HFFc6 (cell line): ENCODE results near the gene RAD51B. TPM values are rescaled to one million over a fixed set of nuclear protein-coding genes. Genes with fewer than 3 reads are reported as not detected.

Source experiments
- DNase-seq: peaks from one replicate; pipeline ENCODE4 v3.0.0-alpha.2; 2018
- H3K27ac Mint-ChIP-seq: 2 replicates; pipeline ENCODE4 v1.8.0; 2020; ENCODE audit warnings: mild to moderate bottlenecking, mixed read lengths
- H3K27me3 Mint-ChIP-seq: 2 replicates; pipeline ENCODE4 v1.8.0; 2021; ENCODE audit warnings: mild to moderate bottlenecking, moderate library complexity, mixed read lengths; ENCODE audit not compliant: insufficient read depth
- H3K36me3 Mint-ChIP-seq: 2 replicates; pipeline ENCODE4 v1.8.0; 2021; ENCODE audit warnings: low read depth, mixed read lengths
- H3K4me1 Mint-ChIP-seq: 2 replicates; pipeline ENCODE4 v1.8.0; 2020; ENCODE audit warnings: low read depth, mixed read lengths
- H3K4me3 Mint-ChIP-seq: 2 replicates; pipeline ENCODE4 v1.8.0; 2020; ENCODE audit warnings: mild to moderate bottlenecking, moderate library complexity, mixed read lengths
- H3K9me3 Mint-ChIP-seq: 2 replicates; pipeline ENCODE4 v1.8.0; 2020; ENCODE audit warnings: mild to moderate bottlenecking, mixed read lengths
- CTCF ChIP-seq: fragments of 200-600 bp; sonication (generic); IDR thresholded peaks from 2 replicates; pipeline ENCODE4 v1.5.0; 2021; ENCODE audit warnings: antibody characterized with exemption, mild to moderate bottlenecking
- total RNA-seq, 6 experiments: library from RNA; stranded (reverse); fragmentation: NEBNext Ultra II Directional; extraction: Animal tissue kit (Norgen Biotek cat#: 25700); gene quantifications; 2 replicates in 1 of 6; 3 replicates in 5 of 6; pipeline ENCODE4 v1.2.3, GENCODE V29; 2021

Gene RAD51B
- total RNA-seq, 6 experiments from 2014 or later = 7.1 to 12.4 (median 9.6) TPM

GRCh38 chr14:68599896-68600610 is 780.5 kb downstream of the RAD51B start:
- Mint-ChIP-seq H3K36me3 (no peaks in the 10 kb centered on the region), H3K27me3 (no peaks in the 10 kb centered on the region; the same call in 1 of the 2 replicates), H3K4me3 (no peak overlapping the region), H3K27ac (no peak overlapping the region), H3K4me1 (peaks cover 18% of the 10 kb centered on the region), H3K9me3 (no peaks in the 10 kb centered on the region)
- no peak for DNase-seq
- no peak for TF ChIP-seq CTCF

GRCh38 chr14:68602507-68602906 is 782.9 kb downstream of the RAD51B start:
- peaks cover 24% of the 10 kb centered on the region for H3K4me1 Mint-ChIP-seq
- H3K4me3 Mint-ChIP-seq = no peak overlapping the region
- H3K27me3 Mint-ChIP-seq = no peaks in the 10 kb centered on the region; the same call in none of the 2 replicates
- peaks cover 8% of the 10 kb centered on the region for H3K9me3 Mint-ChIP-seq
- no peak overlapping the region for H3K27ac Mint-ChIP-seq
- no peak for DNase-seq
- peaks cover 6% of the 10 kb centered on the region for H3K36me3 Mint-ChIP-seq
- no peak for TF ChIP-seq CTCF

GRCh38 chr14:68603533-68604360 is 784.2 kb downstream of the RAD51B start:
- no peak for TF ChIP-seq CTCF
- Mint-ChIP-seq H3K4me3 (no peak overlapping the region), H3K27ac (no peak overlapping the region), H3K36me3 (peaks cover 6% of the 10 kb centered on the region), H3K4me1 (peaks cover 19% of the 10 kb centered on the region), H3K27me3 (no peaks in the 10 kb centered on the region; the same call in none of the 2 replicates), H3K9me3 (peaks cover 8% of the 10 kb centered on the region)
- no peak for DNase-seq

GRCh38 chr14:68604361-68604730 is 784.8 kb downstream of the RAD51B start:
- DNase-seq = no peak
- Mint-ChIP-seq H3K27ac (no peak overlapping the region), H3K9me3 (peaks cover 8% of the 10 kb centered on the region), H3K36me3 (peaks cover 6% of the 10 kb centered on the region), H3K4me1 (peaks cover 13% of the 10 kb centered on the region), H3K4me3 (no peak overlapping the region), H3K27me3 (no peaks in the 10 kb centered on the region; the same call in none of the 2 replicates)
- TF ChIP-seq CTCF = no peak

GRCh38 chr14:68604822-68605221 is 785.2 kb downstream of the RAD51B start:
- peaks cover 6% of the 10 kb centered on the region for H3K36me3 Mint-ChIP-seq
- no peak for DNase-seq
- peaks cover 8% of the 10 kb centered on the region for H3K9me3 Mint-ChIP-seq

More at GRCh38 chr14:68604822-68605221, 785.2 kb downstream of the RAD51B start:
- Mint-ChIP-seq H3K27me3 (no peaks in the 10 kb centered on the region; the same call in 1 of the 2 replicates), H3K4me1 (0 out of 2 replicates have a peak, but pooled peaks cover 9% of the 10 kb centered on the region), H3K4me3 (no peak overlapping the region), H3K27ac (no peak overlapping the region)
- no peak for TF ChIP-seq CTCF
